Mononuclear cell (primary cell): ENCODE results near the gene KCNAB1. TPM values are rescaled to one million over a fixed set of nuclear protein-coding genes. Genes with fewer than 3 reads are reported as not detected.

Experiments
- H3K27me3 ChIP-seq: 2 replicates; pipeline ENCODE4 v1.6.0; 2011; ENCODE audit warnings: low read length, control low read depth; ENCODE audit not compliant: insufficient read depth
- H3K4me1 ChIP-seq: 2 replicates; pipeline ENCODE4 v1.5.1; 2011; ENCODE audit warnings: mild to moderate bottlenecking, low read length, control low read depth; ENCODE audit not compliant: insufficient read depth
- H3K4me3 ChIP-seq: 2 replicates; pipeline ENCODE4 v1.5.1; 2011; ENCODE audit warnings: mild to moderate bottlenecking, low read length, moderate library complexity
- H3K9me3 ChIP-seq: 2 replicates; pipeline ENCODE4 v1.5.1; 2011; ENCODE audit warnings: low read depth, mild to moderate bottlenecking, control low read depth, low read length
- total RNA-seq: library from RNA; depleted of rRNA; stranded (reverse); fragments of >200 nt; gene quantifications from one replicate; pipeline ENCODE4 v1.2.3, GENCODE V29; 2012

Gene KCNAB1
- total RNA-seq, 1 donor, result not detected

DNA sequence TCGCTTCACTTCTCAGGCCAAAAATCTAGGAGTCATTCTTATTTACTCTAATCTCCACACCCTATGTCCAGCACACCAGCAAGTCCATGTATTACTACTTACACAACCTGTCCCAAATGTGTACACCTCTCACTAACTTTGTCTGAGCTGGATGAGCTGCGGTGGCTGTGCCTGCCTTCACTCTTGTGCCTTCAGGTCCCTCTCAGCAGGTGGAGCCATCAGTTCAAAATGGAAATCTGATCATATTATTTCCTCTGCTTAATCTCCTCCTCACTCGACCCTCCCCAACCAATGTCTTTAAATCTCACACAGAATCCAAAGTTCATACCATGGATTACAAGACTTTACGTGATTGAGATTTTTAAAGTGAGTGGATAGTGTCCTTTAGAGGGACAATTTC, 351.8 kb downstream of the KCNAB1 start:
- Histone ChIP-seq H3K4me3 (no peak overlapping the region), H3K9me3 (no peaks in the 10 kb centered on the region), H3K27me3 (no peaks in the 10 kb centered on the region), H3K4me1 (no peaks in the 10 kb centered on the region)

DNA sequence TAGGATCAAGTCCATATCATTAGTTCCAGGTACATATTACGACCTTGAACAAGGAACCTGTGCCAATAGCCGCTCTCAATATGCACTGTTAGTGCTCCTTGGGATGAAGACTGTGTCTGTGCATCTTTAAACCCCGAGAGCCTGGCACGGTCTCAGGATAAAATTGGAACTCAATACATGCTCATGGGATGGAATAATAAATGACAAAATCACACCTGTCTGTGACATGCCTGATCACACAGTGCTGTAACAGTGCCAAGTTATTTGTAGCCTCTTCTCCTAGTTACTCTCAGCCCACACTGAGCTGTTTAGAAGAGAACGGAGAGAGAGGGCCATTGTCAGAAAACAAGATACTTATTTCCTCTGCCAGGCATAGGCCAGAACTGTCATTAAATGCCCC, 352.3 kb downstream of the KCNAB1 start:
- H3K4me3 ChIP-seq, result no peak overlapping the region
- H3K4me1 ChIP-seq, result no peaks in the 10 kb centered on the region
- H3K27me3 ChIP-seq, result peaks cover 5% of the 10 kb centered on the region
- no peaks in the 10 kb centered on the region for H3K9me3 ChIP-seq

DNA sequence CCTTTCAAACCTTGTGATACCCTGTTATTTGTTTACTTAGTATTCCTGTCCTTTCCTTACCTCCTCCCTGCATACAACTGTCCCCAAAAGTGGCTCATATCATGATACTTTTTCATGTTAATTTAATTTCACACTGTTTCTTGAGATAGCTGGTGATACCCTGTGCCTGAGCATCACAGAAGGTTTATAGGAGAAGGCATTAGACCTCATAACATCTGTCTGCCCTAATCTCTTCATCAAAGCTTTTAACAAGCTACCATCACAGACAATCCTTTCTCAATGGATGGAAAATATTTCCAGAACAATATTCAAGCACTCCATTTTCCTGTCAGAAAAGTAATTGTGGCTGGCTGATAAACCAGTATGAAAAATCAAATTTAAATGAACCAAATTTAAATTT, 353.0 kb downstream of the KCNAB1 start:
- H3K4me3 ChIP-seq, result no peak overlapping the region
- H3K9me3 ChIP-seq, result no peaks in the 10 kb centered on the region
- no peaks in the 10 kb centered on the region for H3K4me1 ChIP-seq
- peaks cover 6% of the 10 kb centered on the region for H3K27me3 ChIP-seq

DNA sequence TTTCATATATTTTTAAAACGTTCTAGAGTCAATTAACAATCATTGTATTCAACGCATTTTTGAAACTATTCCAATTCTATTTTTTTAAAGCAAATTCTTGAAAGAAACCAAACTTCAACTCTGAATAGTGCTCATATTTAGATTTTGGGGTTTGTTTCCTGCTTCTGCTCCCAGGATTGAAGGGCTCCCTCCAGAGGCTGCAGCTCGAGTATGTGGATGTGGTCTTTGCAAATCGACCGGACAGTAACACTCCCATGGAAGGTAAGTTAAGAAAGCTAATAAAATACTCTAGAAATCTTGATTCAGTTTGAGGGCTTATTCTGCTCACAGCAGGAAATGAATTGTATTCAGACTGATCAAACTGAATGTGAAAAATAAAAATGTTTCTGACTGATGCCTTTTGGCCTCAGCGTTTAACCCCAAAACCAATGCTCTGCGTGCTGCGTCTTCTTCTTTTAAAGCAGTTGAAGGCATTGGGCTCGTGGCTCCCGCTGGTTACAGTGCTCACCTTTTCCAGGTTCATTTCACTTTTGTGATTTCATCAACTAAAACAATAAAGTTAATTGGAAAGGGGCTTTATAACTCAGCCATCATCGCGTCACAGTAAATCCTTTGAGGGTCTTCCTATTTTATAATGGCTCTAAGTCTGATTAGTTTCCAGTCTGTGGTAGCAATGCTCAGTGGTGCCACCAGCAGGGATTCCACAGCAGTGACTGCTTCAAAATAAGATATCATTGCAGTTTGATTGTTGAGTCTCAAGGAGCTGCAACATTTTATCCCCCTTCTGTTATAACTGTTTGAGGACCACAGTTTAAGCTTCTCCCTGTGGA, 354.4 kb downstream of the KCNAB1 start:
- Histone ChIP-seq H3K4me3 (no peak overlapping the region), H3K27me3 (peaks cover 6% of the 10 kb centered on the region), H3K9me3 (no peaks in the 10 kb centered on the region), H3K4me1 (no peaks in the 10 kb centered on the region)

DNA sequence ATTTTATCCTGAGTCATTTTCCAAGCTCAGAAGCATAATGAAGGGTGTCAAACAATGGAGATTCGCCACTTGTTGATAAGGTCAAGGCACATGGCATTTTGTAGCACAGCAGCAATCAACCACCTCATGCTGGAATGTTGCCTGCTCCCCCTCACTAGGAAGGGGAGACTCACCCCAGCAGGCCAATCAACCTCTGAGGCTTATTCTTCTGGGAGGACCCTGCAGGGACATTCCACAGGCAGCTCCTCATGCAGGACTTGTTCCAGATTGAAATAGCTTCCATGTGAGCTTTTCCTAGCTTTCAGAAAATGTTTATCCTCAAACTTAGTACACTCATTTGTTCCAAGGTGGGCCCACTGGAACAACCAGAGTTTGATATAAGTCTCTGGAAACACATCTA, 356.9 kb downstream of the KCNAB1 start:
- no peaks in the 10 kb centered on the region for H3K4me1 ChIP-seq
- H3K27me3 ChIP-seq, result peaks cover 6% of the 10 kb centered on the region
- H3K4me3 ChIP-seq, result no peak overlapping the region
- no peaks in the 10 kb centered on the region for H3K9me3 ChIP-seq

DNA sequence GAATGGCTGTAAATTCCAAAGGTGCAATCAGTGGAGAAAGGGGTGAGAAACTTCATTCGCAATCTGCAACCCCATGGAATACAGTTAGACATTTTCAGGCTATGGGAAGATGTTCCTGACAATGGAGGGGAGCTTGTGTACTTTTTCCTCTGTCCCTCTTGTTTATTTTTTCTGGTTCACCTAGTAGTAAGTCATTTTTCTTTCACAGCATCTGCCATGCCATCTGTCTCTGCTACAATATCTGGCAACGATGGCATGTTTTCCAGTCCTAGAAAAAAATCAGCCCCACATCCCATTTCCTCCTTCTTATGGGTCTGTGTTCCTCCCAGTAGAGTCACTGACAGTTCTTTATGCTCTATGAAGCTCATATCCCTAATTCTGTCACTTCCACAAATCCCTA, 358.5 kb downstream of the KCNAB1 start:
- no peaks in the 10 kb centered on the region for H3K9me3 ChIP-seq
- no peak overlapping the region for H3K4me3 ChIP-seq
- peaks cover 11% of the 10 kb centered on the region for H3K4me1 ChIP-seq
- peaks cover 6% of the 10 kb centered on the region for H3K27me3 ChIP-seq

DNA sequence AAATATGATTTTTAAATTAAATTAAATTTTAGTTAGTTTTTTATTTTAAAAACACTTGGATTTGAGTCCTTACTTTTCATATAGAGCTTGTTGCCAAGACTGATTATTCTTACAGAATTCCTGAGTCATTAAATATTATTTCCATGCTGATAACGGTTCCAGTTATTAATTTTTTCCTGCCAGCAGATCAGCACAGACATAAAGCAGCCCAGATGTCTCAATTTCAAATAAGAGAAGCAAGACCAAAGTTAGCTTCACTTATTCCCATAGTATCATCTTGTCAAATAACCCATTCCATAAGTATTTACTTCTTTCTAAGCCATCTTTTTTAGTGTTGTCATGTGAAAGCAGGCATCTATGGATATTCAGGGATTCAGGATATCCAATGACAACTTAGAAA, 359.2 kb downstream of the KCNAB1 start:
- no peaks in the 10 kb centered on the region for H3K9me3 ChIP-seq
- no peak overlapping the region for H3K4me3 ChIP-seq
- peaks cover 6% of the 10 kb centered on the region for H3K27me3 ChIP-seq
- peaks cover 18% of the 10 kb centered on the region for H3K4me1 ChIP-seq

DNA sequence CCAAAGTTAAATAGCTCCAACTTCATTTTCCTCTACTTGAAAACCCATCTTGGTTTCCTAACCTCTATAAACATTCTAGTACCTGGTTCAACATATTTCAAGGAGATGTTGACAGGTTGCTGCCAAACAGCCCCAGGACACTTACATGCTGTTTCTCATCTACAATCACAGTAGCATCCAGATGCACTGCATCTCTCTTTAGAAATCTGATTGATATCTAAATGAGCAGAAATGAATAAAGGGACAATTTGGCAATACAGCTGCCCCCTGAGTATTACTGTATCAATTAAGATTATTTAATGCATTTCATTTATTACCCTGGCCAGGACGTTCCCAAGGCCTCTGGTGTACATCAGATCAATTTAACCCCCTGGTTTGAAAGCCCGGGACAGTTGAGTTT, 360.6 kb downstream of the KCNAB1 start:
- no peaks in the 10 kb centered on the region for H3K9me3 ChIP-seq
- H3K4me3 ChIP-seq, result no peak overlapping the region
- peaks cover 6% of the 10 kb centered on the region for H3K27me3 ChIP-seq
- peaks cover 20% of the 10 kb centered on the region for H3K4me1 ChIP-seq

DNA sequence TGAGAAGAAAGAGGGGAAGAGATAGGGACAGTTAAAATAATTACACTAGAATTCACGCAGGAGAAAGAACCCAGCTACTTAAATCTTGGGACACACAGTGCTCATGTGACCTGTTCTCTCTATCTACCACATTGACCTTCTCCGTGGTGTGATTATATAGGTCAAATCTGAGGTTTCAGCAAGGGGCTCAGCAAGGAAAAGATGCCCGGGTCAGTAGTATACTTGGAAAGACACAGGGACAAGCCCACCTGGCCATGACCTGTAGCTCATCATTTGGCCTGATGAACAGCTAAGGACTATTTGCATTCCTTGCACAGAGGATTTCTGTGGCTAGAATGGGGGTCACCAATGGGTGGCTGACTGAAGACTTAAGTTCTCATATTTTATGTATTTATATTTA, 362.6 kb downstream of the KCNAB1 start:
- H3K9me3 ChIP-seq, result no peaks in the 10 kb centered on the region
- H3K4me3 ChIP-seq, result no peak overlapping the region
- no peaks in the 10 kb centered on the region for H3K27me3 ChIP-seq
- peaks cover 20% of the 10 kb centered on the region for H3K4me1 ChIP-seq

DNA sequence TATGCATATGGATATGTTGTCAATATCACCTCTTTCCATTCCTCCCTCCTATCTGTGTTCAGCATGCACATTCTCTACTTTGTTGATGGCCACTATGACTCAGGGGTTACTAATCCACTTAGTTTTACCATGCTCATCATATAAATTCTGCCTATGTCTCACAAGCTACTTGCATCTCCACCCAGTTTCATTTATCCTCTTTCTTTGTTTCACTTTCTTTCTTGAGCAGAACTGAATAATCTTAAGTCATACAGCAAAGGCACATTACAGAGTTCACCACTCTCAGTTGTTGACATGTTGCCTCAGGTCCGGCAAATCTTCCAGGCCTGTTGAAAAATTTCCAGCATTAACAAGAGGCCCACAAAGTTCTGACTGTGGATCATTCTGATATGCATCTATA, 363.0 kb downstream of the KCNAB1 start:
- H3K4me3 ChIP-seq, result no peak overlapping the region
- peaks cover 20% of the 10 kb centered on the region for H3K4me1 ChIP-seq
- H3K9me3 ChIP-seq, result no peaks in the 10 kb centered on the region
- H3K27me3 ChIP-seq, result no peaks in the 10 kb centered on the region

DNA sequence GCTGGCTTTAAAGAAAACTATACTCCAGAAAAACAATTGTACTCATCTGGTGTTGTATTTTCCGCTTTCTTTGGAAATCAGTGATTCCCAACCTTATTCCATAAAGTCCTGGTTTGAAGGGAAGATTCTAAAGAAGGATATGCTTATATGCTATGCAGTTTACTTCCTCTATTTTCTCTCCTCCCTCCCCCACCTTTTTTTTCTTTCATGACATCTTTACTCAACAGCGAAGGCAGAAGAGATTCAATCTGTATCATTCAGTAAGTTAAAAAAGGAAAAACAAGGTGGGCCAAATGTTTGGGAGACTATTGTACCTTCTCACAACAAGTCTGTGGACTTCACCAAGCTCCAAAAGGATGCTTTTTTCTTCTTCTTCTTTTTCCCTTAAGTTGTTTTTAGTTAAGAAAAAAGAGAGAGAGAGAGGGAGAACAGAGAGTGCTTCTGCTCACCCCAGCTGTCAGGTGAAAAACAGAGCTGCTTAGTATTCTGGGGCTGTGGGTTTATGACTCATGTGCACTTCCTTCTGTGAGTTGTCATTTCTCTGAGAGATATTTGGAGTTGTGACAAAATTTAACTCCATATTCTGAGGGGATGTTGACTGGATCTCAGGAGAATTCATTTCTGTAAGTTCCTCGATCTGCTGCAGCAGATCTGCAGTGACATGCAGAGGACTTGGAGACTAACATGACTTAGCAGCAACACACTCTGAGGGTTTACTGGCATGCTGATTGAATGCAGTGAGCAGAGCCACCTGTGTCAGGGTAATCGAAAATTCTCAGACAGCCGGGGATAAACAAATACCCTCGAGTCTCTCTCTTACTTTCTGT, 363.8 kb downstream of the KCNAB1 start:
- Histone ChIP-seq H3K4me3 (no peak overlapping the region), H3K4me1 (peaks cover 20% of the 10 kb centered on the region), H3K27me3 (no peaks in the 10 kb centered on the region), H3K9me3 (no peaks in the 10 kb centered on the region)

DNA sequence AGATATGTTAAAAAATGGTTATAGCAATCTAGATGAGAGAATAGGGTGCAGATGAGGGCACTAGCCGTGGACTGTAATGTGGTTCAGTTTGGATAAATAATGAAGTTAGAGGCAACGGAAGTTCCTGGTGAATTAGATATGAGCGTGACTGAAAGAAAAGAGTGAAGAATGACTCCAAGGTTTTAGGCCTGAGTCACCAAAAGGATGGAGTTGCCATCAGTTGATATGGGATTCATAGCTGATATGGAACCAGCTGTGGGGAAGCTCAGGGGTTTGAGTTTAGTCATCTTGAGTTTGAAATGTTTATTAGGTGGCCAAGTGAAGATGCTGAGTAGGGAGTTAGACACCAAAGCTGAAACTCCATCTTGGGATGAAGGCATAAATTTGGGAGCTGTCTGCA, 368.4 kb downstream of the KCNAB1 start:
- H3K4me3 ChIP-seq, result no peak overlapping the region
- H3K9me3 ChIP-seq, result no peaks in the 10 kb centered on the region
- H3K4me1 ChIP-seq, result peaks cover 10% of the 10 kb centered on the region
- H3K27me3 ChIP-seq, result no peaks in the 10 kb centered on the region

DNA sequence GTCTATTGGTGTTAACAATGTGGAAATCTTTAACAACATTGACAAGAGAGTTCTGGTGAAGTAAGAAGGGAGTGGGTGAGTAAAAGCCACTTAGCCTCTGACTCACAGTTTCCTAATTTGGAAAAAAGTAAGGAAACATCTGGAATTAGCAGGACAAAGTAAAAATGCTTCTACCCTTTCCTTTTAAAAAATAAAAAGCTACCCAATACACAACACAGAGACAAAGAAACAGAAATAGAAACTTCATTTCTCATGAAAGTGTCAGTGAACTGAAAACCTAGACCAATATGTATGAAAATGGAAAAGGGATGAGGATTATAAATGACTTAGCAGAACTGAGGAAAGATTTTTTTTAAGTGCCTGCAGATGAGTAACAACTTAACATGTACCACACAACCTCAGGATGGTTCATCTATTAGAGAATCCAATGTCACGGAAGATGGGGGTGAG, 369.1 kb downstream of the KCNAB1 start:
- no peaks in the 10 kb centered on the region for H3K27me3 ChIP-seq
- H3K4me3 ChIP-seq, result no peak overlapping the region
- peaks cover 3% of the 10 kb centered on the region for H3K4me1 ChIP-seq
- H3K9me3 ChIP-seq, result no peaks in the 10 kb centered on the region

DNA sequence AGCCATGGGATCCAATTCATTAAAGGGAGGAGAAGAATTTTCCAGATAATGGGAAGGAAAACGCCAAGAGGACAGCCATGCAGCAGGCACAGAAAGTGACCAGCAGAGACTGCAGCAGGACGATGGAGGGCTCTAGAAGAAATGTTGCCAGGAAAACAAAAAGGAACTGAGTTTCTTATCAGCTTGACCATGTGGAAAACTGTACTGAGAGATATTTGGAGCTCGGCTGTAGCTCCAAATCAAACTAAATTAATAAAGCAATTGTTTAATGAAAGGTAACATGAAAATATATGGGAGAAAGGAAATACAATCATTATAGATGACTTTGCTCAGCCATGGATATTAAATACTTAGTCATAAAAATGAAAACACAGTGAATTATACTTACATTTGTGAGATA, 370.8 kb downstream of the KCNAB1 start:
- no peaks in the 10 kb centered on the region for H3K4me1 ChIP-seq
- no peaks in the 10 kb centered on the region for H3K9me3 ChIP-seq
- H3K27me3 ChIP-seq, result no peaks in the 10 kb centered on the region
- H3K4me3 ChIP-seq, result no peak overlapping the region

DNA sequence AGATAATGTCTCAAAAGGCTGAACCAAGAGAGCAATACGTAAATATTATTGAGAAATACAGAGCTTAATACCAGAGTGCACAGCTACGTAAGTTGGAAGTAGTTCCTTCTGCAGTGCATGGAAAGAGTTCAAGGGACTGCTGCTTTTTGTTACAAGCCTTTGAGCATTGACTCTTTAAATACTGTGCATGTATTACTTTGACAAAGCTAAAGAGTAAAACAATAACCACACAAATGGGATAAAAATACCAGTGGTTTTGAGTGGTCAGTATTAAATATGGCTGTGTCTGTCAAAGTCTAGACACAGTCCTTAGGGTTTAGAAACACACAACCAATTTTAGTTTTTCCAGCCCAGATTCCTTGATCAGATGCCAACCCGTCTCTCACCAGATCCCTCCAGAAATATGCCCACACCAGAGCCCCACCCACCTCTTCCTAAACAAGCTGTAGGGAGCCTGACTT, 372.5 kb downstream of the KCNAB1 start:
- H3K27me3 ChIP-seq, result no peaks in the 10 kb centered on the region

More for the DNA sequence above, 372.5 kb downstream of the KCNAB1 start:
- H3K4me1 ChIP-seq, result no peaks in the 10 kb centered on the region
- H3K4me3 ChIP-seq, result no peak overlapping the region
- no peaks in the 10 kb centered on the region for H3K9me3 ChIP-seq
